Stimulated activated naive CD4-positive, alpha-beta T cell treated with Interleukin-2 at 50 U/mL for 16 hours (primary cell): Measurements from ENCODE around the gene CMTM7.
"Not testable (repeated sequence)": the region's sequence is repeated elsewhere in the genome, so short reads cannot be mapped to it uniquely, and the experiment has no call there.

Source experiments
- DNase-seq: peaks from one replicate; lab custom pipeline; 2025; lab: John Stamatoyannopoulos, UW

Gene CMTM7

GRCh38 chr3:32438596-32439344 lies 47.1 kb downstream of the CMTM7 start:
- DNase-seq, result no peak

GRCh38 chr3:32439421-32439820 lies 47.8 kb downstream of the CMTM7 start:
- DNase-seq, result not testable (repeated sequence)

GRCh38 chr3:32440611-32441350 lies 49.1 kb downstream of the CMTM7 start:
- no peak for DNase-seq

GRCh38 chr3:32442766-32443165 lies 51.1 kb downstream of the CMTM7 start:
- no peak for DNase-seq

- no peak for DNase-seq
Measured at GRCh38 chr3:32443478-32443877, 51.8 kb downstream of the CMTM7 start.

GRCh38 chr3:32447865-32448400 lies 56.3 kb downstream of the CMTM7 start:
- no peak for DNase-seq

GRCh38 chr3:32448686-32449474 lies 57.2 kb downstream of the CMTM7 start:
- no peak for DNase-seq

GRCh38 chr3:32449691-32450090 lies 58.0 kb downstream of the CMTM7 start:
- no peak for DNase-seq

GRCh38 chr3:32450426-32450825 lies 58.8 kb downstream of the CMTM7 start:
- DNase-seq, result no peak

- no peak for DNase-seq
Measured at GRCh38 chr3:32450992-32451659, 59.5 kb downstream of the CMTM7 start.

- DNase-seq, result no peak
Measured at GRCh38 chr3:32452009-32452408, 60.4 kb downstream of the CMTM7 start.

- no peak for DNase-seq
Measured at GRCh38 chr3:32453346-32453745, 61.7 kb downstream of the CMTM7 start.

GRCh38 chr3:32454111-32454510 lies 62.5 kb downstream of the CMTM7 start:
- DNase-seq, result no peak

GRCh38 chr3:32454731-32455608 lies 63.3 kb downstream of the CMTM7 start:
- DNase-seq, result no peak

GRCh38 chr3:32455609-32456428 lies 64.2 kb downstream of the CMTM7 start:
- no peak for DNase-seq

- no peak for DNase-seq
Measured at GRCh38 chr3:32456429-32457130, 64.9 kb downstream of the CMTM7 start.

GRCh38 chr3:32457971-32458471 lies 66.4 kb downstream of the CMTM7 start:
- DNase-seq, result peak; percentile 38

- DNase-seq, result no peak
Measured at GRCh38 chr3:32459450-32459849, 67.8 kb downstream of the CMTM7 start.
